ENCODE data around the gene IGF2BP2. TPM values are rescaled to one million over a fixed set of nuclear protein-coding genes. Genes with fewer than 3 reads are reported as not detected.
A peak's percentile ranks its signal among the peaks of the same experiment; 100 is the strongest.

IGF2BP2 gene
- total RNA-seq, 1 donor from 2014 or later, result 187 TPM

DNA sequence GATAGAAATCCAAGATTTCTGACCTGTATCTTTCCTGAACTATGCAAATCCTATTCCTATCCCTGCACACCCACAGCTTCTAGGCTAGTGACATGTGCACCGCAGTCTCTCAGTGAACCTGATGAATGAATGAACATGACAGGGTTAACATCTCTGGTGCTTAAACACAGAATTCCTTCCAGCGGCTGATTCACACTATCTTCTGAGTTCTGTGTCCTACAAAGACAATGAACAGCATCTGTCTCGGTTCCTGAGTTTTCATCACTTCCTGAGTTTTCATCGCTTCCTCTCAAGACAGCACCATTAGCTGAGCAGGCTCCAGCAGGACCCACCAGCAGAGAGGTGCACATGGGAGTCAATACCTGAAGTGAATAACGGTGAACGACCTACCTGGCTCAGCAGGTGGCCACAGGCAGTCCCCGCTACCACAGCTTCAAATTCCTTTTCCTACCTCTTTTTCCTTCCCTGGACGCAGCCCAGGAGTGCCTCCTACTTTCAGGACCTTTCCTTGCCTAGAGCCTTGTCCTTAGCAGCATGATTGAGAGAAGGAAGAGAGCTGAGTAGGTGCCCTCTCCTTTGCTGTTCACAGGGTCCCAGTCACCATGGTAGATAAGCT lies 113.5 kb downstream of the IGF2BP2 start:
- Mint-ChIP-seq H3K36me3 (ENCODE audit: insufficient read depth) (peaks cover 2% of the 10 kb centered on the region), H3K4me3 (ENCODE audit: low read depth) (no peak overlapping the region), H3K27ac (peak overlapping the region; percentile 89), H3K9me3 (ENCODE audit: low read depth) (no peaks in the 10 kb centered on the region), H3K4me1 (ENCODE audit: low read depth) (peaks cover 40% of the 10 kb centered on the region), H3K27me3 (no peaks in the 10 kb centered on the region)
- DNase-seq (ENCODE audit: low spot score, unreplicated experiment), result no peak
- TF ChIP-seq, protein P1, sequence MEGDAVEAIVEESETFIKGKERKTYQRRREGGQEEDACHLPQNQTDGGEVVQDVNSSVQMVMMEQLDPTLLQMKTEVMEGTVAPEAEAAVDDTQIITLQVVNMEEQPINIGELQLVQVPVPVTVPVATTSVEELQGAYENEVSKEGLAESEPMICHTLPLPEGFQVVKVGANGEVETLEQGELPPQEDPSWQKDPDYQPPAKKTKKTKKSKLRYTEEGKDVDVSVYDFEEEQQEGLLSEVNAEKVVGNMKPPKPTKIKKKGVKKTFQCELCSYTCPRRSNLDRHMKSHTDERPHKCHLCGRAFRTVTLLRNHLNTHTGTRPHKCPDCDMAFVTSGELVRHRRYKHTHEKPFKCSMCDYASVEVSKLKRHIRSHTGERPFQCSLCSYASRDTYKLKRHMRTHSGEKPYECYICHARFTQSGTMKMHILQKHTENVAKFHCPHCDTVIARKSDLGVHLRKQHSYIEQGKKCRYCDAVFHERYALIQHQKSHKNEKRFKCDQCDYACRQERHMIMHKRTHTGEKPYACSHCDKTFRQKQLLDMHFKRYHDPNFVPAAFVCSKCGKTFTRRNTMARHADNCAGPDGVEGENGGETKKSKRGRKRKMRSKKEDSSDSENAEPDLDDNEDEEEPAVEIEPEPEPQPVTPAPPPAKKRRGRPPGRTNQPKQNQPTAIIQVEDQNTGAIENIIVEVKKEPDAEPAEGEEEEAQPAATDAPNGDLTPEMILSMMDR (IDR thresholded peaks at IDR 0.05; ENCODE audit: unreplicated experiment), result no peak

DNA sequence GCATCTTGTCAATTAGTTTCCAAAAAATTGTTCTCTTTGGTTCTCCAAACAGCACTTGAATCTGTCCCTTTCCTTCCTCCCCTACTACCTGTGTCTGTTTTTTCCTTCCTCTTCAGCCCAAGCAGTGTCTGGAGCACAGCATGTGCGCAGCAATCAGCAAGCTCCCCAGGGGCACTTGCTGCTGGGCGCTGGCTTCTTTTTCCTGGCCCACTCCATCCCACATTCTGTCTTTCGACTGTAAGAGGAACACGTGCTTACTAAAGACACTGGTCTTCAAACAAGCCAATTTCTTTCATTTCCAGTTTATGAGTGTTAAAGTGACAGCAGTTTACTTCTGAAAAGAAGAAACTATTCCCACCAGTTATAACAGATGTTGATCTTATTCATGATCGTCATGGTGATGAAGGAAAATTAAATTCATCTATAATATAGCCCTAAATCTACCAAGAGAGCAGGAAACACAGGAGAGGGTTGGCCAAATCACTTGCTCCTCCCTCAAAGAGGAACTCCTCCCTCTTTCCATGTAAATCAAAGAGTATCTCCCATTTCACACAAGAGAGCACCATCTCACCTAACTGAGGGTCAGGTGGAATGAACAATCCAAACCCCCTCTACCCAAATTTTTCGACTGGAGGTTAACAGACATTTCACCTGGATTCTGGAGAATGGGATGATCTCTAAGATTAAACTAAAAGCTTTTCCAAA lies 115.4 kb downstream of the IGF2BP2 start:
- TF ChIP-seq, protein P1 (IDR thresholded peaks at IDR 0.05; ENCODE audit: unreplicated experiment), result no peak
- Mint-ChIP-seq H3K9me3 (ENCODE audit: low read depth) (no peaks in the 10 kb centered on the region), H3K4me3 (ENCODE audit: low read depth) (no peak overlapping the region), H3K4me1 (ENCODE audit: low read depth) (peaks cover 25% of the 10 kb centered on the region), H3K27me3 (no peaks in the 10 kb centered on the region), H3K27ac (peak overlapping the region; percentile 80), H3K36me3 (ENCODE audit: insufficient read depth) (peaks cover 3% of the 10 kb centered on the region)
- DNase-seq (ENCODE audit: low spot score, unreplicated experiment), result no peak

DNA sequence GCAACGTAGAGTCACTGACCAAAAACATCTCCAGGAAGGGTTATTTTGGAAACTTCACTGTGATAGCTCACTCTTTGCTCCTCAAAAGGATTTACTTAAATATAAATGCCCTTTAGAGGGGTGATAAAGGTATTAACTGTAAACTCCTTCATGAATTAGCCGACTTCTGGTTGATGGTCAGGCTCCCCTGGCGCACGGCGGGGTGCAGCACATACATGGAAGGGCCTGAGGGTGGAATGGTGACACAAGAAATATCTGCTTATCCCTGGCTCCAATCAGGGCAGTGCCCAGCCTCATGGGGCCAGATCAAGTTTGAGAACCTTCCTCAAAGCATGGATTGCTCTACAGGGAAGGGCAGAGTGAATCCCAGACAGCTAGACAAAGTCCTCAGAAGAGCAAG lies 116.5 kb downstream of the IGF2BP2 start:
- peaks cover 27% of the 10 kb centered on the region for H3K4me1 Mint-ChIP-seq (ENCODE audit: low read depth)
- TF ChIP-seq, protein P1 (IDR thresholded peaks at IDR 0.05; ENCODE audit: unreplicated experiment), result no peak
- H3K36me3 Mint-ChIP-seq (ENCODE audit: insufficient read depth), result peaks cover 3% of the 10 kb centered on the region
- H3K4me3 Mint-ChIP-seq (ENCODE audit: low read depth), result no peak overlapping the region
- H3K27me3 Mint-ChIP-seq, result no peaks in the 10 kb centered on the region
- H3K27ac Mint-ChIP-seq, result no peak overlapping the region
- H3K9me3 Mint-ChIP-seq (ENCODE audit: low read depth), result no peaks in the 10 kb centered on the region
- no peak for DNase-seq (ENCODE audit: low spot score, unreplicated experiment)

DNA sequence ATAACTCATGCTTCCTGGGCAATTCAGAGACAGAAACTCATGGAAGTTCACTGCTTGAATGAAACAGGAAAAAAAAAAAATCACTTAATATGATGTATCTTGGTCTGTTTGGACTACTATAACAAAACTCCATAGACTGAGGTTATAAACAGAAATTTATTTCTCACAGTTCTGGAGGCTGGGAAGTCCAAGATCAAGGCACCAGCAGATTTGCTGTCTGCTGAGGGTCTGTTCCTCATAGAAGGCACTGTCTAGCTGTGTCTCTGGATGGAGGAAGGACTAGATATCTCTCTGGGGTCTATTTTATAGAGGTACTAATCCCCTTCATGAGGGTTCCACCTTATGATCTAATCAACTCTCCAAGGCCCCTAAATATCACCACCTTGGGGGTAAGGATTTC lies 119.3 kb downstream of the IGF2BP2 start:
- Mint-ChIP-seq H3K36me3 (ENCODE audit: insufficient read depth) (peaks cover 1% of the 10 kb centered on the region), H3K4me1 (ENCODE audit: low read depth) (peaks cover 31% of the 10 kb centered on the region), H3K27ac (no peak overlapping the region), H3K27me3 (no peaks in the 10 kb centered on the region), H3K4me3 (ENCODE audit: low read depth) (no peak overlapping the region), H3K9me3 (ENCODE audit: low read depth) (no peaks in the 10 kb centered on the region)
- TF ChIP-seq, protein P1 (IDR thresholded peaks at IDR 0.05; ENCODE audit: unreplicated experiment), result no peak
- DNase-seq (ENCODE audit: low spot score, unreplicated experiment), result no peak

DNA sequence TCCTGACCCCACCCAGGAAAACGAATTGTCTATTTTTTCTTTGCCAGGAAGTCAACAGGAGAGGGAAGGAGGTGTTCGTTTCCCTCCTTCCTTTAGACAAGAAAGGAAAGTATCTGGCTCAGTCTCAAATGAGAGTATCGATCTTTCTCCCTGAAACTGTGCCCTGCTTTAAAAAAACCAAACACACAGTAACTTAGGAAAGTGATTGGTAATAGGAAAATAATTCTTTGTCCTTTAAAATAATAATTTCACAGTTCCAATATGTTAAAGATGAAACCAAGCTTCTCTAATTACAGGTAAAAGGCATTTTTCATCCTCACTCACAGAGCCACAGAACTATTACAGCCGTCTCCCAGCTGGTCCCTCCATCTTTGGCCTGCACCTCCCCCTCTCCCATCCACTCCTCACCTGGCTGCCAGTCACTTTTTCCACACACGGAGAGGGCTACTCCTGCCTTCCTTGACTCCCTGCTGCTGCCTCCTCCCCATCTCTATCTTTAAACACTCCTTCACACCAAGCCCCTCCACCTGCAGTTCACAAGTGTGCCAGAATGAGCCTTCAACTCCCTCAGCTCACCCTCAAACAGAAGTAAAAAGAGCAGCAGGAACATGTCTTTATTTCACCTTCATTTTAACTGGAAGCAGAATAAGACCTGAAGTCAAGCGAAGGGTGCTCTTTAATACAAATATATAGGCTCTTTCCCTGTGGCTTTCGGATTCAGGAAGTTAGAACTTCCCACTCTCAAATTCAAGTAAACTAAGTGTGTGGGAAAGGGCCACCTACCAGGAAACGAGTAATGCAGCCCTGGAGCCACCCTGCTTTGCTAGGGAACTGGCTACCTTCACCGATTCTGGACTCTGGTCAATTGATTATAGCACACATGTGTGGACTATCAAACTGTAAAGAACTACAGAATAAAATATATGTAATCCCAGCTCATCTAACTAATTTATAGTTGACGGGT lies 122.3 kb downstream of the IGF2BP2 start:
- H3K4me3 Mint-ChIP-seq (ENCODE audit: low read depth), result no peak overlapping the region
- TF ChIP-seq, protein P1 (IDR thresholded peaks at IDR 0.05; ENCODE audit: unreplicated experiment), result no peak
- no peak for DNase-seq (ENCODE audit: low spot score, unreplicated experiment)

More for the DNA sequence above, 122.3 kb downstream of the IGF2BP2 start:
- H3K27me3 Mint-ChIP-seq, result no peaks in the 10 kb centered on the region
- no peaks in the 10 kb centered on the region for H3K9me3 Mint-ChIP-seq (ENCODE audit: low read depth)
- peaks cover 1% of the 10 kb centered on the region for H3K36me3 Mint-ChIP-seq (ENCODE audit: insufficient read depth)
- H3K27ac Mint-ChIP-seq, result peak overlapping the region; percentile 90
- H3K4me1 Mint-ChIP-seq (ENCODE audit: low read depth), result peaks cover 25% of the 10 kb centered on the region
